Activated T-cell treated with anti-CD3 and anti-CD28 coated beads, Interleukin-2, amount 50 U/mL, for 72 hours (primary cell): ENCODE data around the gene CCDC69. TPM values are rescaled to one million over a fixed set of nuclear protein-coding genes. Genes with fewer than 3 reads are reported as not detected.

Experiments
- ATAC-seq, 2 donors: fragments of 150-1000 bp; cut with Tn5 transposase; replicated peaks in 1 of 2; 2 replicates each; pipeline ENCODE4 v1.10.0; 2021; ENCODE audit warnings: moderate library complexity in 2 of 2, mild to moderate bottlenecking in 1 of 2
- DNase-seq, 2 donors: peaks; one replicate each; pipeline ENCODE4 v3.0.0; 2021 to 2022; ENCODE audit warnings: mixed read lengths in 1 of 2
- H3K27ac Mint-ChIP-seq: one replicate; pipeline ENCODE4 v1.8.0; 2022; ENCODE audit warnings: mild to moderate bottlenecking, moderate library complexity, mixed read lengths
- H3K27me3 Mint-ChIP-seq: one replicate; pipeline ENCODE4 v1.8.0; 2022; ENCODE audit warnings: low read depth, mixed read lengths
- H3K36me3 Mint-ChIP-seq, 2 donors: one replicate each; pipeline ENCODE4 v1.8.0; 2022; ENCODE audit warnings: mixed read lengths in 2 of 2, mild to moderate bottlenecking in 1 of 2; ENCODE audit not compliant: insufficient read depth in 2 of 2
- H3K4me1 Mint-ChIP-seq: one replicate; pipeline ENCODE4 v1.8.0; 2022; ENCODE audit warnings: low read depth, mixed read lengths
- H3K4me3 Mint-ChIP-seq, 2 donors: one replicate each; pipeline ENCODE4 v1.8.0; 2022; ENCODE audit warnings: mild to moderate bottlenecking in 2 of 2, mixed read lengths in 2 of 2, moderate library complexity in 2 of 2
- H3K9me3 Mint-ChIP-seq, 2 donors: one replicate each; pipeline ENCODE4 v1.8.0; 2022; ENCODE audit warnings: mixed read lengths in 2 of 2
- total RNA-seq, 2 donors: library from RNA; stranded (reverse); gene quantifications; one replicate each; pipeline ENCODE4 v1.2.3, GENCODE V29; 2022

Gene CCDC69
- total RNA-seq, 2 donors from 2014 or later, result 44.8 to 53.1 TPM

GRCh38 chr5:151159649-151160373, 64.1 kb downstream of the CCDC69 start:
- Mint-ChIP-seq H3K36me3 (peaks cover 2 to 3% of the 10 kb centered on the region in 2 donors), H3K9me3 (no peaks in the 10 kb centered on the region), H3K4me3 (peak overlapping the region; percentile 42 to 98), H3K4me1 (peaks cover 59% of the 10 kb centered on the region), H3K27me3 (no peaks in the 10 kb centered on the region), H3K27ac (peak overlapping the region; percentile 78)
- ATAC-seq, result no peak
- DNase-seq, result no peak

- DNase-seq, result peak in 1 of 2 donors; percentile 22
- H3K4me3 Mint-ChIP-seq, result peak overlapping the region; percentile 95 to 98
- no peaks in the 10 kb centered on the region for H3K9me3 Mint-ChIP-seq
- H3K27me3 Mint-ChIP-seq, result no peaks in the 10 kb centered on the region
- peaks cover 2 to 6% of the 10 kb centered on the region in 2 donors for H3K36me3 Mint-ChIP-seq
- no peak for ATAC-seq
- H3K4me1 Mint-ChIP-seq, result peaks cover 68% of the 10 kb centered on the region
- peak overlapping the region; percentile 94 for H3K27ac Mint-ChIP-seq
These were observed 65.6 kb downstream of the CCDC69 start for GRCh38 chr5:151158287-151158661.

DNA sequence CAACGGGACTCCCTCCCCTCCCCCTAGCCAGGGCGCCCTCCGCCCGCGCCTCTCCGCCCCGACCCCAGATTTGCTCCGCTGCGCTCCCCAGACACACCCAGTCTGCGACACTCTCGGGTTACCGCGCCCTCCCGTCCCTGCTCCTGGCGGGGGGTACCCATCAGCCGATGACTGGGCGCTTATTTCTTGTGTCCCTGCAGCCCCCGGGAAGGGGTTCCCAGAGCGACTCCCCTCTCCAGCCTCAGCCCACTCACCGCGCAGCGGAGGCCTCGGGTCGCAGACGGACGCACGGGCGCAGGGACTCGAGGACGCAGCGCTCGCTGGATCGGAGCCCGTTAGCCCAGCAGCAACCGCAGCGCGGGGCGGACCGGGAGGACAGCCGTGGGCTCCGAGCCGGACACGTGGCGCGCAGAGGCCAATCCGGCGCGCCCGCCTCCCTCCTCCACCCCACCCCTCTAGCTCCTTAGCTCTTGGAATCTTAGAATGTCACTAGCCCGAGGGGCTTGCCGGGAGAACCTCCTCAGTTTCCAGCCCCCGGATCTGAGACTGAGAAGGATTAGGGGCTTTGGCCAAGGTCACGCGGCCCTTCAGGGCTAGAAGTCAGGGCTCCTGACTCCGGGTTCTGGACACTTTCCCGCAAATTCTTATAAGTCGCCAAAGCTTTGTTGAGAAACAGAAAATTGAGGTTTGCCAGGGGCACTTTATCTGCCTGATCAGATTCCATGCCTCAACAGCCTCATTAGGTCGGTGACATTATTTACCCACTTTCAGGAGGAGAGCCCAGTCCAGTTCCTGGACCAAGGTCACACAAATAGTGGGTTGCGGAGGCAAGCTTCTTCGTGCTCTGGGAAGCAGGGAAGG, 66.2 kb downstream of the CCDC69 start, which contains the start of gene ANXA6:
Gene ANXA6 (minus strand): TSS at position 354 of the 861 bp plus-strand sequence. CDS start 9,878 bp downstream, outside the sequence.
- Mint-ChIP-seq H3K27ac (peak within 1 kb of the TSS; percentile 98), H3K36me3 (peaks cover 2 to 7% of the 10 kb centered on the region in 2 donors), H3K4me3 (peak within 1 kb of the TSS; percentile 95 to 98), H3K27me3 (no peaks in the 10 kb centered on the region), H3K4me1 (peaks cover 74% of the 10 kb centered on the region), H3K9me3 (no peaks in the 10 kb centered on the region)
- ATAC-seq (peak; percentile 73 to 76), DNase-seq (peak; percentile 74 to 82)

DNA sequence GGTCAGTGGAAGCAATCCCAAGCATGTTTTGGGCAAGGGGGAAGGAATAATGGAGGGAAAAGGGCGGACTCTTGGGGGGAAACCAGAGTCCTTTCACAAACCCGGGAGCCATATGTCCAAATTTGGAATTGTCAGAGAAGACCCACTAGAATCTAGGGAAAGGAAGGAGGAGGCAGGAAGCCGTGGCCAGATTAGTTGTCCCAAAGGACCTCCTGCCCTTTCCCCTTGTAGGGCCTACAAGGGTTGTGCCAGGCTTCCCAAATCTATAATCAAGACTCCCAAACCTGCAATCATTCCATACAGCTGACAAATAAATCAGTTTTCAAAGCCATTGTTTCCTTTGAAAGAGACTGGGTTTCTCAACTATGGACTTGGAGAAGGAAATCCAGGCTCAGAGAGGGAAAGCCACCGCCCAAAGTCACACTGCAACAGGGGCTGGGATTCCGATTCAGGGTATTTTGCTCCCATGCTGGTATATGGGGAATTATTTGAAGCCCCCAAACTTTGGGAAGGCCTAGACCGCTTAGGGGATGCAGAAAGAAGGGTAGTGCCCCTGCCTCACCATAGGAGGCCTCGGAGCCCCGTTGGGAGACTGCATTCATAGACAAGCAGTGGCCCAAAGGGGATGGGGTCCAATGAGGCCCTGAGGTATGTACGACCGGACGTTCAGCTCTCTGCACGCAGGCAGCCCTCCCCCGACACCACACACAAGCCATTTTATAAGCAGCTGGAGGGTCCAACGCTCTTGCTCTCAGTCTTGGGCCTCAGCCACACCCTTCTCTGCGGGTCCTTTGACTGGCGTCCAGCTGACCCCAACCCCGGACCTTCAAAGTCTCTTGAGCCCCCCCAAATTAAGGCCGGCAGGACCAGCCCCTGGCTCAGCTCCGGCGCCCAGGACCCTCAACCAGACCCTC, 67.1 kb downstream of the CCDC69 start:
- H3K4me3 Mint-ChIP-seq, result peak overlapping the region; percentile 95 to 98
- no peaks in the 10 kb centered on the region for H3K27me3 Mint-ChIP-seq
- peaks cover 83% of the 10 kb centered on the region for H3K4me1 Mint-ChIP-seq
- H3K9me3 Mint-ChIP-seq, result no peaks in the 10 kb centered on the region
- H3K36me3 Mint-ChIP-seq, result peaks cover 4 to 7% of the 10 kb centered on the region in 2 donors
- DNase-seq (peak; percentile 39 to 43), ATAC-seq (peak; percentile 6 to 10)
- H3K27ac Mint-ChIP-seq, result peak overlapping the region; percentile 98

DNA sequence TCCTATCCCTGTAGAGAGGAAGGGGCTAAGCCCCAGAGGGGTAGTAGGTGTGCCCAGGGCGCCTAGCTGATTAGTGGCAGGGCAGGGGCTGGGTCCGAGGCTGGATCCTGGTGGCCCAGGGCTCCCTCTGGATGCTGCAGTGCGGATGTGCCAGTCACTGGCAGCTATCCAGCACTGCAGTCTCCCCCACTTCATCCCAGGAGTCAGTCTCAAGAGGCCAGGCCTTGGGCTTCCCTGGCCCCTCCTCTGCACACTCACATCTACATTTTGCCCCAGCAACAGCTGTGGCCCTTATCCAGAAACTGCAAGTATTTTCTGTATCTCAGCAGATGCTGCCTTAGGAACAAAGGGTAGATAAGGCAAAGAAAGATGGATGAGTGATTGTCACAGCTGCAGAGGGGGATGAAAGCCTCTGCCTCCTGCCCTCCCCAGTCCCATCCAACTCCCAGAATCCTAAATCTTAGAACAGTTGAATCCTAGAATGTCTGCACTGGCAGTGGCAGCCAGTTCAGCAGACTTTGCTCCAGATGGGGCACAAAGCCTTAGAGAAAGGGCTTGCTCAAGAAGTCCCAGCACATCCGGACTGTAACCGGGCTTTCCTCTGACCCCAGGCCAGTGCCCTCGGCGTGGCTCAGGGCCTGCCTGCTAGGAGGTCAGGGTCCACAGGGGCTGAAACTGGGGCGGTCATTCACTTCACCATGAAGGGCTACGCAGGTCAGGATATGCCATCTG, 68.0 kb downstream of the CCDC69 start:
- ATAC-seq (no peak), DNase-seq (peak in 1 of 2 donors; percentile 29)
- Mint-ChIP-seq H3K4me3 (peak overlapping the region; percentile 95 to 98), H3K36me3 (peaks cover 4 to 7% of the 10 kb centered on the region in 2 donors), H3K4me1 (peaks cover 91% of the 10 kb centered on the region), H3K9me3 (no peaks in the 10 kb centered on the region), H3K27ac (peak overlapping the region; percentile 98), H3K27me3 (no peaks in the 10 kb centered on the region)

DNA sequence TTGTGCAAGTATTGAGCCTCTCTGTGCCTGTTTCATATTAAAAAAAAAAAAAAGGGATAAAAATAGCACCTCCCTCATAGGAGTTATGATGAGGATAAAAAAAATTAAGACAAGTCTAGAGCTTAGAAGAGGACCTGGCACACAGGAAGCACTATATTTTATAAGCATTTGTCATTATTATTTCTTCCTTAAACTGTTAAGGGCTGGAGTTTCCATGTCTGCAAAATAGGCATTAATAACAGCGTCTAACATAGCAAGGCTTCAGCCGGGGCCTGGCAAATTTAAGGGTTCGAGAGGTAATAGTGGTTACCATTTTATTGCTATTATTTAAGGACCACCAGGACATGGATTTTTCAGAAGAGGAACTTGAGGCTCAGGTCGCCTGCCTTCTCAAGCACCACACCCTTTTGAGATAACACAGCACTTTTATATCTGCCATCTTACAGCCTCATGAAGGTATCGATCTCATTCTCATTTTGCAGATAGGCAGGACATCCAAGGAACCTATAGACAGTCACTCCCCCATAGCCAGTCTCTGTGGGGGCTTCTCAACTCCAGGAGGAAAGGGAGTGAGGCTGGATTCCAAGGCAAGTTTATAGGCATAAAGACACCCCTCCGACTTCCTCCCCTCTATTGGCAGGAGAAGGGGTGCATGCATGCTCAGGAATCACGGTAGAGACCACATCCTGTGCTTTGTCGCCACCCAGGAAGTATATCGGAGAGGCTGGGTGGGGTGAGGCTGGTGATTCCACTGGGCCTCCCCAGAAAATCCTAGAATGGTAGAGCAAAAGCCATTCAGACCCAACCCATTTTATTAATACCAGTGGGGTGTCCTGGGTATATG, 68.7 kb downstream of the CCDC69 start:
- ATAC-seq, result peak in 1 of 2 donors; percentile 17
- Mint-ChIP-seq H3K36me3 (peaks cover 4 to 7% of the 10 kb centered on the region in 2 donors), H3K27ac (peak overlapping the region; percentile 98), H3K27me3 (no peaks in the 10 kb centered on the region), H3K4me3 (peak overlapping the region; percentile 95 to 98), H3K9me3 (no peaks in the 10 kb centered on the region), H3K4me1 (peaks cover 91% of the 10 kb centered on the region)
- DNase-seq, result peak; percentile 54 to 61

GRCh38 chr5:151153766-151154272, 70.1 kb downstream of the CCDC69 start:
- peaks cover 4 to 7% of the 10 kb centered on the region in 2 donors for H3K36me3 Mint-ChIP-seq
- no peaks in the 10 kb centered on the region for H3K9me3 Mint-ChIP-seq
- peak overlapping the region; percentile 95 to 98 for H3K4me3 Mint-ChIP-seq
- DNase-seq, result peak; percentile 60 to 64
- no peaks in the 10 kb centered on the region for H3K27me3 Mint-ChIP-seq
- peaks cover 91% of the 10 kb centered on the region for H3K4me1 Mint-ChIP-seq
- peak; percentile 31 to 32 for ATAC-seq
- peak overlapping the region; percentile 98 for H3K27ac Mint-ChIP-seq

GRCh38 chr5:151153300-151153699, 70.6 kb downstream of the CCDC69 start:
- DNase-seq, result peak; percentile 45 to 46
- Mint-ChIP-seq H3K36me3 (peaks cover 4 to 8% of the 10 kb centered on the region in 2 donors), H3K4me1 (peaks cover 91% of the 10 kb centered on the region), H3K27ac (peak overlapping the region; percentile 98), H3K27me3 (no peaks in the 10 kb centered on the region), H3K4me3 (peak overlapping the region; percentile 95 to 98), H3K9me3 (no peaks in the 10 kb centered on the region)
- ATAC-seq, result peak in 1 of 2 donors; percentile 1

DNA sequence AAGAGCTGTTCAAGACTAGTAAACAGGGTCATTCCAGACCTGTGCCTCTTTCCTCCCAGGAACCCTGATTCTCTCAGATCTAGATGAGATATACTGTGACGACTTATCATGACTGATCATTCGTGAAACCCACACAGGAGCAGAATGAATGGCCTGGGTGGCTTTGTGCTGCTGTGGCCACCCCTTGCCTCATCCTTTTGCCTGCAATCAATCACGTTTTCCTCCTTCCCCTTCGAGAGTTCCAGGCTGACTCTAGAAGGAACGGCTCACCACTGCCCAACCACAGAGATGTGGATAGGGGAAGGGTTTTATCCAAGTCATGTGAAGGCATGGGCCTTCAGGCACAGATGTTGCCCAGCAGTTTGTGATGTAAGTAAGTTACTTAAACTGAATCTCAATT, 72.1 kb downstream of the CCDC69 start:
- Mint-ChIP-seq H3K36me3 (peaks cover 4 to 16% of the 10 kb centered on the region in 2 donors), H3K27me3 (no peaks in the 10 kb centered on the region), H3K4me1 (peaks cover 100% of the 10 kb centered on the region), H3K9me3 (no peaks in the 10 kb centered on the region), H3K27ac (peak overlapping the region; percentile 98), H3K4me3 (peak overlapping the region; percentile 95 to 98)
- DNase-seq, result peak; percentile 82 to 85
- ATAC-seq, result peak; percentile 76

GRCh38 chr5:151151263-151151660, 72.6 kb downstream of the CCDC69 start:
- Mint-ChIP-seq H3K4me3 (peak overlapping the region; percentile 95 to 98), H3K9me3 (no peaks in the 10 kb centered on the region), H3K4me1 (peaks cover 100% of the 10 kb centered on the region), H3K27ac (peak overlapping the region; percentile 98), H3K27me3 (no peaks in the 10 kb centered on the region), H3K36me3 (peaks cover 4 to 16% of the 10 kb centered on the region in 2 donors)
- no peak for DNase-seq
- ATAC-seq, result no peak
